OCI-LY1 (cell line): ENCODE results near the gene SEC24B.

Source experiments
- CTCF ChIP-seq: fragments of 200-600 bp; sonication (generic), shearing (Covaris generic); IDR thresholded peaks from 2 replicates; pipeline ENCODE4 v1.5.1; 2017; ENCODE audit warnings: mild to moderate bottlenecking, antibody characterized with exemption, low read length, moderate library complexity, mixed read lengths
- EZH2 ChIP-seq: fragments of 200-600 bp; sonication (generic), shearing (Covaris generic); IDR thresholded peaks from 2 replicates; pipeline ENCODE4 v1.8.0; 2017; ENCODE audit warnings: borderline replicate concordance, mixed run types, mild to moderate bottlenecking, antibody characterized with exemption, low read length, moderate library complexity, mixed read lengths

GRCh38 chr4:109562457-109563239 lies 129.0 kb downstream of the SEC24B start:
- no peak for TF ChIP-seq CTCF
- no peak for TF ChIP-seq EZH2
